ENCODE measurements around the gene RRP12.

- TF ChIP-seq POLR2AphosphoS5 (IDR thresholded peaks at IDR 0.05; ENCODE audit: low read depth): no peak
- no peak for TF ChIP-seq REST (IDR thresholded peaks at IDR 0.05; ENCODE audit: insufficient replicate concordance, low read depth)
Measured at GRCh38 chr10:97388152-97388551, 13.0 kb downstream of the RRP12 start.
